COR-L47 (cell line): ENCODE data around the gene BPGM.
"Not testable (repeated sequence)": the region's sequence is repeated elsewhere in the genome, so short reads cannot be mapped to it uniquely, and the experiment has no call there.

Source experiments
- DNase-seq: peaks from one replicate; lab custom pipeline; 2025; lab: John Stamatoyannopoulos, UW

The BPGM gene

DNA sequence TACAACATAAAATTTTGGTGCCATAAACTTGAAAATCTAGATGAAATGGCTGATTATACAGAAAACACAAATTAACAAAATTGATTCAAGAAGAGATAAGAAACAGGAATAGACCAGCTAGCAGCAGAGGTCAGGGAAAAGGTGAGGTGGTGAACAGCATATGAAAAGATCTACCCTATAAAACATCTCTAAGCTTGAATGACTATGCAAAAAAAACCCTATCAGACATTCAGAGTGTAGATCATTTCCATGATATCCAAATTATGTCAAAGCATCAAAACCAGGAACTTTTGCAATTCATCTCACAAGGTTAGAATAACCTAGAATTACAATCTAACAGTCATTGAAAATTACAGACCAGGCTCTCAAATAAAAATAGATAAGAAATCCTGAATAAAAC, 14.6 kb upstream of the BPGM start:
- DNase-seq, result no peak

- DNase-seq, result no peak
These were observed 13.6 kb upstream of the BPGM start for GRCh38 chr7:134632937-134633540.

GRCh38 chr7:134636008-134636449, 10.6 kb upstream of the BPGM start:
- no peak for DNase-seq

GRCh38 chr7:134637441-134637840, 9.2 kb upstream of the BPGM start:
- no peak for DNase-seq

- no peak for DNase-seq
These were observed 8.5 kb upstream of the BPGM start for GRCh38 chr7:134637934-134638719.

DNA sequence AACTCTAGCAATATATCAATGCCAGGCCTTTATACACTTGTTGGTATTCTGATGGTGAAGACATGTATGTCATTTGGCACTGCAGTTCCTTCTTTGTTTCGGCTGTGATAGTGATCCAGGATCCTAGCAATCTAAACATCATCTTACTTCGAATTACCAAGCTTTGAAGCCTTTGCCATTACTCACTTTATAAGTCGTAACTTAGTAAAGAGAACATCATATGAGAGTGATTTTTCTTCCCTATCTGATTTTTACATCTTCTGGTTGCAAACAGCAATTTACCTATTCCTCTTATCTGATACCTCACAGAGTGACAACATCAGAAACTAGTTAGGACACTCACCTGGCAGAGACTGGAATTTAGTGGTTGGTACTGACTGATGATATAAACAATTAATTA, 7.6 kb upstream of the BPGM start:
- no peak for DNase-seq

GRCh38 chr7:134639683-134640279, 6.9 kb upstream of the BPGM start:
- DNase-seq, result no peak

- no peak for DNase-seq
These were observed 5.6 kb upstream of the BPGM start for GRCh38 chr7:134640842-134641715.

GRCh38 chr7:134641981-134642380, 4.7 kb upstream of the BPGM start:
- not testable (repeated sequence) for DNase-seq

DNA sequence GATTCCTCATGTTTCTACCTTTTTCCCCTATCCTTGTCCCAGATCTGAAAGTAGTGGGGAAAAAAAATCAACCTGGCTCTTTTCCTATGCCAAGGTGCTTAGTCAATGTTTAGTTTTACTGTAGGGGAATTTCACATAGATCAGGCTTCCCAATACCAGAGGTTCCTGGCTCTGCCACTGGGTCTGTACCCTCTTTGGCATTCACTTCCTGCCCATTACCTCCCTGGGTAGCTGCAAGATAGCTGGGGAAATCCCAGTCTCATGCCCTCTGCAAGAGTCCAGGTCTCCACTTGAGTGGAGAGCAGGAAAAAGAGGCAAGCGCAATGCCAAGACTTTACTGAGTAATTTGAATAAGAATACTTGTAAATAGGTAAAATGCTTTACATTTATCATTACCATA, 3.5 kb upstream of the BPGM start:
- no peak for DNase-seq

GRCh38 chr7:134645478-134645877, 1.2 kb upstream of the BPGM start:
- no peak for DNase-seq

DNA sequence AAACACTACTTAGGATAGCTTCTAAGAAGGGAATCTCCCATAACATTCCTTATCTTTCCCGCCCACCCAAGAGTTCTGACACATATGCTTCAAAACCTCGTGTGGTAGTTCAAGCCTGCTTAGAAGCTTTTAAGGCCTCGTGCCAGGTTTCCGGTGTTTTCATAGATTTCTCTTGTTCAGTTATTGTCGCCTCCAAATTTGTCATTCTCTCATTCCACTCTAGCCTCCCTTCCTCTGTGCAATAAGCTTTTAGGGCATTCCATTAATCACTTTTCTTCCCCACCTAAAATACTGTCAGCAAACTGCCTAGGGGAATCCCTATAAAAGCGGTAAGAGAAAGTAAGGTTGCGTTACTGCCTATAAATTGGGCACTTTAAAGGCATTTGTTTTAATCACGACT, 718 bp upstream of the BPGM start:
- DNase-seq, result no peak

DNA sequence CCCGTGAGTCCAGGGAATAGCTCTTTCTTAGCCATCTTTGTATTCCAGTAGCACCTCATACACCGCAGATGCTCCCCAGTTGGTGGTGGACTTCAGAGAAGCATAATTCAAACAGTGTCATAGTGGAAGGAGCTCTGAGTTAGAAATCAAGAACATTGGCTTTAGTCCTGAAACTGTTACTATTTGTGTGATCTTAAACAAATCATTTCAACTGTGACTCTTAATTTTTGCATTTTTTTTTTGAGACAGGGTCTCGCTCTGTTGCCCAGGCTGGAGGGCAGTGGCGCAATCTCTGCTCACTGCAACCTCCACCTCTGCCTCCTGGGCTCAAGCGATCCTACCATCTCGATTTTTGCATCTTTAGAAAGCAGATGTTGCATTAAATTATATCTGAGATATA, 1.8 kb downstream of the BPGM start:
- no peak for DNase-seq

- no peak for DNase-seq
These were observed 2.6 kb downstream of the BPGM start for GRCh38 chr7:134649226-134649775.

GRCh38 chr7:134651991-134652390, 5.3 kb downstream of the BPGM start:
- no peak for DNase-seq

GRCh38 chr7:134654104-134654775, 7.6 kb downstream of the BPGM start:
- no peak for DNase-seq

DNA sequence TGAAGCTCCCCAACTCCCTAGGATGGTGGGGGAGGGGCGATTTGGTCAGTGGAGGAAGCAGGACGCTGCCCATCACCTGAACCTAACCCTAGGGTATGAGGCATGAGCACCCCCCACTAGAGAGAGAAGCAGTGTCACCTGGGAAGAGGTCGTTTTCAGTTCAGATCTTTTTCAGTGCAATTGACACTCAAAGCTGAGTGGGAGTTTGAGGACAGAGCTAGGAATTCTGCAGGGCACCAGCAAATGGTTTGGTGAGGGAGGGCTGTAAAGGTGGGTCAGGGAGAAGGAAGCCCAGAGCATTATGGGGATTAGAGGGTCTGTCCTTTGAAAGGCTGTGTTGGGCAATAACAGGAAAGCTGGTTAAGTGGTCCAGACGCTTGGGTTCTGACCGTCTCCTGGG, 10.9 kb downstream of the BPGM start:
- no peak for DNase-seq

DNA sequence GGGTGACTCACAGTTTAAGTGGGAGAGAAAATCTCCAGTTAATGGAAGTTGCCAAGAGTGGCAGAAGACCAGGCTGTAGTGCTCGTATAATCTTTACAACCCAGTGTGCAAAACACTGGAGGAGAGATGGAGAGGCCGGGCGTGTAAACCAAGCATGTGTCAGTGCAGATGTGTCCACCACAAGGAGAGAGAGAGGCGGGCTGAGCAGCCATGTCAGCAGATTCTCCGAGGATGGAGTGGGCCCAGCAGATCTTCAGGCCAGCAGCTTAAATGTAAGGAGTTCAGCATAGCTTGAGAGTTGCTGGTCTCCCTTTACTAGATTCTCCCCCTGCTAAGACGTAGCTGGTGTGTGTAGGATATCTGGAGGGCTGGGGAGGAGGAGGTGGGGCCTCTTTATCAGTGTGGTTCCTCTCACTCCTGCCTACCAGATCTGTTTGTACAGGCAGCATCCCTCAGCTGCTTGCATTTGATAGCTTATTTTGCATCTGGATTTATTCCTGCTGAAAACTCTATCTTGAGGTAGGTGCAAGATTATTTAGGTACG, 13.7 kb downstream of the BPGM start:
- no peak for DNase-seq

DNA sequence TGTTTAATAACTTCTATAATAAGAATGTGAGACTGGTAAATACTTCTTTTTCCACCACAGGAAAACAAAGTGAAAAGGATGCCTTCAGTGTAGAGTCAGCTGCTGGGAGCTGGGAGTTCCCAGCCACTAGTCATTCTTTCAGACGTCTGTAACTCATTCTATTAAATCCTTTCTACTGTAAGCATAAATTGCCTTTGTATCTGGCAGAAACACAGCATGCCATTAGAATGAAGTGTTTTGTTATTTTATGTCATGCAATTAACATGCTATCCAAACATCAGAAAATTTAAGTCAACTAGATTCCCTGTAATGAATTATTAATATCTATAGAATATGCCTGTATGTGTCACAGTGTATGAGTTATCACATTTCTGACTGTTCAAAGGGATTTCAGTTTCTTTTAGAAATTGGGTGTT, 14.3 kb downstream of the BPGM start:
- no peak for DNase-seq

GRCh38 chr7:134662166-134662870, 15.7 kb downstream of the BPGM start:
- no peak for DNase-seq

DNA sequence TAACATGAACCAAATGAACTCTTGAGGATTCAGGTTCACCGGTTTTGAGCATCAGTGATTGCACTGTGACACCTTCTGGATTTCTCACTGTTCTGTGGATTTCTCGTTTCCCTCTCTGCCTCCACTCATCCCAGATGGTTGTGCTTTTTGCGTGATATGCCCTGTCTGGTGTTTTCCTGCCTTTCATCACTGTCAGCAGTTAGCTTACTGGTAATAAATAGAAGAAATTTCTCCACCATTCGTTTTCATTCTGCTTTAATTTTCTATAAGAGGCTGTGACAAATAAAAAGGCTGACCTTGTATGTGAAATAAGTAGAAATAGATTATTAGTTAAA, 16.2 kb downstream of the BPGM start:
- DNase-seq, result no peak
